Mesenchymal stem cell (in vitro differentiated cells and primary cell): Measurements from ENCODE around the gene DISC1.

Experiments
- DNase-seq: peaks from one replicate; pipeline ENCODE4 v3.0.0-alpha.2; 2013
- H2AFZ ChIP-seq: one replicate; pipeline ENCODE4 v1.6.1; 2013; ENCODE audit warnings: low read depth, mild to moderate bottlenecking, control low read depth, inconsistent platforms, low read length, moderate library complexity
- H2AK5ac ChIP-seq: 2 replicates; pipeline ENCODE4 v1.6.1; 2013; ENCODE audit warnings: low read length, moderate library complexity, mild to moderate bottlenecking, inconsistent platforms; ENCODE audit not compliant: severe bottlenecking
- H2BK120ac ChIP-seq: one replicate; pipeline ENCODE4 v1.6.1; 2013; ENCODE audit warnings: low read depth, mild to moderate bottlenecking, inconsistent platforms, low read length, moderate library complexity
- H2BK12ac ChIP-seq, 2 experiments: one replicate each; pipeline ENCODE4 v1.6.1; 2013; ENCODE audit warnings: inconsistent platforms in 2 of 2, low read length in 2 of 2, mild to moderate bottlenecking in 2 of 2, moderate library complexity in 2 of 2, control low read depth in 1 of 2
- H2BK15ac ChIP-seq: one replicate; pipeline ENCODE4 v1.6.1; 2013; ENCODE audit warnings: mild to moderate bottlenecking, low read depth, inconsistent platforms; ENCODE audit not compliant: poor library complexity, severe bottlenecking
- H2BK5ac ChIP-seq: 2 replicates; pipeline ENCODE4 v1.6.1; 2013; ENCODE audit warnings: low read depth, mild to moderate bottlenecking, low read length, control low read depth, inconsistent platforms; ENCODE audit not compliant: poor library complexity, severe bottlenecking
- H3K14ac ChIP-seq, 2 experiments: one replicate each; pipeline ENCODE4 v1.6.1; 2013; ENCODE audit warnings: inconsistent platforms in 2 of 2, low read length in 2 of 2, control low read depth in 1 of 2, mild to moderate bottlenecking in 1 of 2, moderate library complexity in 1 of 2
- H3K18ac ChIP-seq, 2 experiments: one replicate each; pipeline ENCODE4 v1.6.1; 2013; ENCODE audit warnings: inconsistent platforms in 2 of 2, low read length in 2 of 2, control low read depth in 1 of 2, low read depth in 1 of 2, mild to moderate bottlenecking in 1 of 2
- H3K23ac ChIP-seq, 2 experiments: one replicate each; pipeline ENCODE4 v1.6.1; 2013; ENCODE audit warnings: inconsistent platforms in 2 of 2, low read length in 2 of 2, mild to moderate bottlenecking in 2 of 2, moderate library complexity in 2 of 2, control low read depth in 1 of 2
- H3K27ac ChIP-seq: 2 replicates; pipeline ENCODE4 v1.5.1; 2013; ENCODE audit warnings: mild to moderate bottlenecking, moderate library complexity, low read length, control low read depth, inconsistent platforms; ENCODE audit not compliant: poor library complexity, severe bottlenecking
- H3K27me3 ChIP-seq, 2 experiments: 2 replicates each; pipeline versions ENCODE4 v1.6.1 to v1.7.0; 2013; ENCODE audit warnings: low read length in 2 of 2, mild to moderate bottlenecking in 2 of 2, moderate library complexity in 2 of 2, control low read depth in 1 of 2, inconsistent platforms in 1 of 2; ENCODE audit not compliant: control insufficient read depth in 1 of 2, insufficient read depth in 1 of 2
- H3K36me3 ChIP-seq, 2 experiments: 2 replicates each; pipeline versions ENCODE4 v1.6.1 to v1.7.0; 2013; ENCODE audit warnings: low read length in 2 of 2, control low read depth in 1 of 2, inconsistent platforms in 1 of 2, low read depth in 1 of 2, mild to moderate bottlenecking in 1 of 2; ENCODE audit not compliant: insufficient read depth in 2 of 2, control insufficient read depth in 1 of 2
- H3K4ac ChIP-seq, 2 experiments: one replicate each; pipeline ENCODE4 v1.6.1; 2013; ENCODE audit warnings: inconsistent platforms in 2 of 2, low read length in 2 of 2, mild to moderate bottlenecking in 2 of 2, moderate library complexity in 2 of 2, control low read depth in 1 of 2, low read depth in 1 of 2
- H3K4me1 ChIP-seq: 2 replicates; pipeline ENCODE4 v1.6.1; 2013; ENCODE audit warnings: low read depth, low read length, control low read depth; ENCODE audit not compliant: control insufficient read depth, insufficient read depth
- H3K4me2 ChIP-seq: 2 replicates; pipeline ENCODE4 v1.6.1; 2013; ENCODE audit warnings: low read length, mild to moderate bottlenecking, inconsistent platforms; ENCODE audit not compliant: poor library complexity, severe bottlenecking
- H3K4me3 ChIP-seq, 2 experiments: 2 replicates each; pipeline versions ENCODE4 v1.5.1 to v1.7.0; 2013; ENCODE audit warnings: low read length in 2 of 2, mild to moderate bottlenecking in 2 of 2, control low read depth in 1 of 2, low read depth in 1 of 2; ENCODE audit not compliant: insufficient read depth in 1 of 2
- H3K79me1 ChIP-seq: replicated peaks from 2 replicates; pipeline ENCODE4 v1.6.1; 2013; ENCODE audit warnings: mild to moderate bottlenecking, control low read depth, low read length, inconsistent platforms; ENCODE audit not compliant: poor library complexity, severe bottlenecking
- H3K9ac ChIP-seq: 2 replicates; pipeline ENCODE4 v1.7.0; 2013; ENCODE audit warnings: mild to moderate bottlenecking, low read length, moderate library complexity
- H3K9me3 ChIP-seq: 2 replicates; pipeline ENCODE4 v1.7.0; 2013; ENCODE audit warnings: mild to moderate bottlenecking, low read length; ENCODE audit not compliant: control insufficient read depth
- H4K8ac ChIP-seq: one replicate; pipeline ENCODE4 v1.6.1; 2013; ENCODE audit warnings: inconsistent platforms, mild to moderate bottlenecking, low read length, moderate library complexity
- H4K91ac ChIP-seq: one replicate; pipeline ENCODE4 v1.6.1; 2013; ENCODE audit warnings: mild to moderate bottlenecking, low read length, inconsistent platforms
- WGBS: methylation state at CpG from one replicate; pipeline ENCODE4 v1.1.7; 2013; ENCODE audit warnings: mixed read lengths; 5-methylcytosine and 5-hydroxymethylcytosine counted together

Gene DISC1

GRCh38 chr1:231931146-231931545 lies 304.6 kb downstream of the DISC1 start:
- Histone ChIP-seq H3K18ac (no peak overlapping the region), H4K91ac (no peak overlapping the region), H2BK15ac (no peak overlapping the region), H2AFZ (no peak overlapping the region), H3K9me3 (peaks cover 10% of the 10 kb centered on the region), H3K9ac (no peak overlapping the region), H3K4me1 (peaks cover 4% of the 10 kb centered on the region), H3K27ac (no peak overlapping the region), H2BK12ac (no peak overlapping the region), H3K4me3 (no peak overlapping the region), H3K79me1 (peaks cover 12% of the 10 kb centered on the region), H3K14ac (no peak overlapping the region), H2BK120ac (no peak overlapping the region), H3K4ac (no peak overlapping the region), H3K4me2 (no peak overlapping the region), H2BK5ac (no peak overlapping the region), H3K27me3 (no peaks in the 10 kb centered on the region), H3K36me3 (no peaks in the 10 kb centered on the region), H3K23ac (no peak overlapping the region), H2AK5ac (no peak overlapping the region), H4K8ac (no peak overlapping the region)
- DNase-seq = no peak
- 93% methylated on average over 4 of the region's 4 CpGs for WGBS

DNA sequence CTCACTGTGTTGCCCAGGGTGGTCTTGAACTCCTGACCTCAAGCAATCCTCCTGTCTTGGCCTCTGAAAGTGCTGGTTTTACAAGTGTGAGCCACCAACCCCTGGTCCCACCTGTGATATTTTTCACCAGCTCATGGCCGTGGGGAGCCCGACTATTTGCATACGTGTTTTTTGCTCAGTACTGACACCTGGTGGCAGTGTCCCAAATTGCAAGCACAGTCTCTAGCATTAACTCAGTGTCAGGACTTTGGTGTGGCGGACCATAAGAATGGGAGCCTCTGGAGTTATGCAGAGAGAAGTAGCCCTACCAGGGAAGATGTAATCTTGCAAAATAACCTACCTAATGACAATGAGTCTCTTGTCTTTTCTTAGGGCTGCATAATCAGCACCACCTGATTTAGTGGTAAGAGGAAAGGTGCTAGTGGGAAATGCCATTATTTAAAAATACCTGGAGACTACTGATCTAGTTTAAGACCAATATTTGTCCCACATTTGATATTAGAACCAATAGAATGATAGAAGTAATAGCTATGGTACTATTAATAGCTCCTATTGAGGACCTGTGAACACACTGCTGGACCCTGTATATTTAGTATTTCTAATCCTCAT lies 305.4 kb downstream of the DISC1 start:
- Histone ChIP-seq H3K27me3 (no peaks in the 10 kb centered on the region), H3K4me1 (peaks cover 4% of the 10 kb centered on the region), H3K4ac (no peak overlapping the region), H4K8ac (no peak overlapping the region), H3K14ac (no peak overlapping the region), H3K23ac (no peak overlapping the region), H2AK5ac (no peak overlapping the region), H2BK5ac (no peak overlapping the region), H3K4me2 (no peak overlapping the region), H3K79me1 (peaks cover 14% of the 10 kb centered on the region), H2BK120ac (no peak overlapping the region), H3K4me3 (no peak overlapping the region), H3K9me3 (peaks cover 10% of the 10 kb centered on the region), H2BK12ac (no peak overlapping the region), H3K9ac (no peak overlapping the region), H2AFZ (no peak overlapping the region), H3K27ac (no peak overlapping the region), H3K36me3 (no peaks in the 10 kb centered on the region), H3K18ac (no peak overlapping the region), H4K91ac (no peak overlapping the region), H2BK15ac (no peak overlapping the region)
- no peak for DNase-seq
- 69% methylated on average over 4 of the region's 4 CpGs for WGBS

- Histone ChIP-seq H3K36me3 (no peaks in the 10 kb centered on the region), H3K4me1 (peaks cover 6% of the 10 kb centered on the region), H3K4me2 (no peak overlapping the region), H3K14ac (no peak overlapping the region), H2BK5ac (no peak overlapping the region), H3K4me3 (no peak overlapping the region), H3K27ac (no peak overlapping the region), H3K79me1 (peaks cover 16% of the 10 kb centered on the region), H3K9ac (no peak overlapping the region), H3K18ac (no peak overlapping the region), H2BK12ac (no peak overlapping the region), H3K4ac (no peak overlapping the region), H2BK120ac (no peak overlapping the region), H4K8ac (no peak overlapping the region), H3K27me3 (no peaks in the 10 kb centered on the region), H4K91ac (no peak overlapping the region), H2AFZ (no peak overlapping the region), H3K23ac (no peak overlapping the region), H2BK15ac (no peak overlapping the region), H2AK5ac (no peak overlapping the region), H3K9me3 (peaks cover 10% of the 10 kb centered on the region)
- WGBS = 93% methylated on average over 9 of the region's 15 CpGs
- no peak for DNase-seq
These were observed 307.4 kb downstream of the DISC1 start for GRCh38 chr1:231933711-231934626.

DNA sequence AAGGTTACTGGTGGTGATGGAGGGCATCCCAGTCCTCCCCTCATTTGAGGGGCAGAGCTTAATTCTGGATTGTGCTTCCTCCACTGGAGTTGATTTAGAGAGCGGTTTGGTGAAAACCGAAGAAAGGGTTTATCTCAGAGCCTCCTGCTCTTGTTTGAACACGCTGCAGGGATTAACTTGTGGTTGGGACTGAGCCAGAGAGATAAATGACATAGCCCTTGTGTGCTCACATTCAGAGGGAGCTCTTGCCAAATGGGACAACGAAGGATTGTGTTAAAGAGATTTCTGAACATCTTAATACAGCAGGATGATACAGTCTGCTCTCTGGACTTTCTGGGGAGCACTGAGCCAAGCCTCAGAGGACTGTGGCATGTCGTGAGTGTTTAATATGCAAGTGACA lies 308.2 kb downstream of the DISC1 start:
- 94% methylated on average over 4 of the region's 5 CpGs for WGBS
- no peak overlapping the region for H3K4me3 ChIP-seq

More for the DNA sequence above, 308.2 kb downstream of the DISC1 start:
- Histone ChIP-seq H3K14ac (no peak overlapping the region), H3K4ac (no peak overlapping the region), H3K4me1 (peaks cover 5% of the 10 kb centered on the region), H3K23ac (no peak overlapping the region), H3K27ac (no peak overlapping the region), H2AFZ (no peak overlapping the region), H2BK120ac (no peak overlapping the region), H2BK15ac (no peak overlapping the region), H3K4me2 (no peak overlapping the region), H4K8ac (no peak overlapping the region), H3K9me3 (peaks cover 10% of the 10 kb centered on the region), H3K9ac (no peak overlapping the region), H3K36me3 (no peaks in the 10 kb centered on the region), H3K18ac (no peak overlapping the region), H2AK5ac (no peak overlapping the region), H2BK5ac (no peak overlapping the region), H4K91ac (no peak overlapping the region), H3K27me3 (no peaks in the 10 kb centered on the region), H3K79me1 (peaks cover 16% of the 10 kb centered on the region), H2BK12ac (no peak overlapping the region)
- no peak for DNase-seq
